ENCODE results near the gene DEPDC1B.

Gene DEPDC1B

DNA sequence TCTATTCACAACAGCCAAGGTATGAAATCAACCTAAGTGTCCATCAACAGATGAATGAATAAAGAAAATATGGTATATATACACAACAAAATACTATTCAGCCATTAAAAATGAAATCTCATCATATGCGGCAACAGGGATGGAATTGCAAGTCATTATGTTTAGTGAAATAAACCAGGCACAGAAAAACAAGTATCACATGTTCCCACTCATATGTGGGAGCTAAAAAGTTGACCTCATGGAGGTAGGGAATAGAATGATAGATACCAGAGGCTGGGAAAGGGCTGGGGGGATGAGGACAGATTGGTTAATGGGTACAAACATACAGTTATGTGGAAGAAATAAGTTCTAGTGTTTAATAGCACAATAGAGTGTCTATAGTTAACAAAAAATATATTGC is 149.7 kb downstream of the DEPDC1B start:
- TF ChIP-seq CTCF (IDR thresholded peaks at IDR 0.05; ENCODE audit: extremely low read depth, insufficient read depth, missing control alignments): no peak
- DNase-seq (ENCODE audit: low spot score): no peak
- in situ Hi-C loops (cut with MboI; ENCODE audit: low pct_unique_long_range_greater_than_20kb, low sequenced_read_pairs, unreplicated experiment): no loop called here

GRCh38 chr5:60549841-60550240 is 150.1 kb downstream of the DEPDC1B start:
- in situ Hi-C loops (cut with MboI; ENCODE audit: low pct_unique_long_range_greater_than_20kb, low sequenced_read_pairs, unreplicated experiment): no loop called here
- no peak for TF ChIP-seq CTCF (IDR thresholded peaks at IDR 0.05; ENCODE audit: extremely low read depth, insufficient read depth, missing control alignments)
- DNase-seq (ENCODE audit: low spot score): no peak

Data from GM13977 (cell line).